ENCODE data around the gene WNT9A.

WNT9A gene

DNA sequence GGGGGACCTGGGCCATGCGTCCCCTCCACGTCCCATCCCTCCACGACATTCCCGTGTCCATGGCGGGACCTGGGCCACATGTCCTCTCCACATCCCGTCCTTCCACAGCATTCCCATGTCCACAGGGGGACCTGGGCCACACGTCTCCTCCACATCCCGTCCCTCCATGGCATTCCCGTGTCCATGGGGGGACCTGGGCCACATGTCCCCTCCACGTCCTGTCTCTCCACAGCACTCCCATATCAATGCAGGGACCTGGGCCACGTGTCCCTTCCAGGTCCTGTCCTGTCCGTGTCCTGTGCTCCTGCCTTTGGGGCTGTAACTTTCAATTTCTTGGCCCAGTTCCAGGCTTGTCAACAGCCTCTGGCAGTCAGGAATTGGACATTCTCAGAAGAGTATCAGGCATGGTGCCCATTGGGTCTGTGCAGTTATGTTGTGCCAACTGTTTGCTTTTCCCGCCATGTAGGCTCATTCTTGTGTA is 47.1 kb downstream of the WNT9A start:
- DNase-seq (ENCODE audit: low spot score), result no peak
- TF ChIP-seq, protein P1, sequence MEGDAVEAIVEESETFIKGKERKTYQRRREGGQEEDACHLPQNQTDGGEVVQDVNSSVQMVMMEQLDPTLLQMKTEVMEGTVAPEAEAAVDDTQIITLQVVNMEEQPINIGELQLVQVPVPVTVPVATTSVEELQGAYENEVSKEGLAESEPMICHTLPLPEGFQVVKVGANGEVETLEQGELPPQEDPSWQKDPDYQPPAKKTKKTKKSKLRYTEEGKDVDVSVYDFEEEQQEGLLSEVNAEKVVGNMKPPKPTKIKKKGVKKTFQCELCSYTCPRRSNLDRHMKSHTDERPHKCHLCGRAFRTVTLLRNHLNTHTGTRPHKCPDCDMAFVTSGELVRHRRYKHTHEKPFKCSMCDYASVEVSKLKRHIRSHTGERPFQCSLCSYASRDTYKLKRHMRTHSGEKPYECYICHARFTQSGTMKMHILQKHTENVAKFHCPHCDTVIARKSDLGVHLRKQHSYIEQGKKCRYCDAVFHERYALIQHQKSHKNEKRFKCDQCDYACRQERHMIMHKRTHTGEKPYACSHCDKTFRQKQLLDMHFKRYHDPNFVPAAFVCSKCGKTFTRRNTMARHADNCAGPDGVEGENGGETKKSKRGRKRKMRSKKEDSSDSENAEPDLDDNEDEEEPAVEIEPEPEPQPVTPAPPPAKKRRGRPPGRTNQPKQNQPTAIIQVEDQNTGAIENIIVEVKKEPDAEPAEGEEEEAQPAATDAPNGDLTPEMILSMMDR (IDR thresholded peaks at IDR 0.05; ENCODE audit: extremely low read depth, missing control alignments), result no peak

DNA sequence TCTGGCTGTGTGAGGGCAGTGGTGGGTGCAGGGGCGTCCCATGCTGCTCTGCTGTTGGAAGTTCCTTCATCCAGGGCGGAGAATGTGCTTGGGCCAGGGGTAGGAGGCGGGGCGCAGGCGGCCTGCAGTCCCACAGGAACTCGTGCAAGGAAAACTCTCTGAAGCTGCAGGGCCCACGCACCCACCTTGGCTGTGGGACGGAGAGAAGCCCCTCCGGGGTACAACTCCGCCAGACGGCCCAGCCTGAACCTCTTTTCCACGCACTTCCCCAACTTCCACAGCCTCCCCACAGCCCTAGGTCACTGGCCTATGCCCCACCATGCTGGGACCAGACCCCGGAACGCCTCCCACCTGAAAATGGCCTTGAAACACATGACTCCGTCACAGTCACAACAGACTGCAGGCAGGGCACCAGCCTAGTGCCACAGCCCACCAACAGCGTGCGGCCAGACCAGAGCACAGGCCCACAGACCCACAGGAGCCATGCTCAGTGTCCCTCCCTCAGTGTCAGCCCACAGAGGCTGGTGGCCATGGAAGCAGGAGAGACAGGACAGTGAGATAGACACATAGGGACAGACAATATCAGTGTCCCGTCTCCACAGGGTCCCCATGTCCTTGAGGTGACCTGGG is 47.8 kb downstream of the WNT9A start:
- no peak for DNase-seq (ENCODE audit: low spot score)
- TF ChIP-seq, protein P1 (IDR thresholded peaks at IDR 0.05; ENCODE audit: extremely low read depth, missing control alignments), result no peak

DNA sequence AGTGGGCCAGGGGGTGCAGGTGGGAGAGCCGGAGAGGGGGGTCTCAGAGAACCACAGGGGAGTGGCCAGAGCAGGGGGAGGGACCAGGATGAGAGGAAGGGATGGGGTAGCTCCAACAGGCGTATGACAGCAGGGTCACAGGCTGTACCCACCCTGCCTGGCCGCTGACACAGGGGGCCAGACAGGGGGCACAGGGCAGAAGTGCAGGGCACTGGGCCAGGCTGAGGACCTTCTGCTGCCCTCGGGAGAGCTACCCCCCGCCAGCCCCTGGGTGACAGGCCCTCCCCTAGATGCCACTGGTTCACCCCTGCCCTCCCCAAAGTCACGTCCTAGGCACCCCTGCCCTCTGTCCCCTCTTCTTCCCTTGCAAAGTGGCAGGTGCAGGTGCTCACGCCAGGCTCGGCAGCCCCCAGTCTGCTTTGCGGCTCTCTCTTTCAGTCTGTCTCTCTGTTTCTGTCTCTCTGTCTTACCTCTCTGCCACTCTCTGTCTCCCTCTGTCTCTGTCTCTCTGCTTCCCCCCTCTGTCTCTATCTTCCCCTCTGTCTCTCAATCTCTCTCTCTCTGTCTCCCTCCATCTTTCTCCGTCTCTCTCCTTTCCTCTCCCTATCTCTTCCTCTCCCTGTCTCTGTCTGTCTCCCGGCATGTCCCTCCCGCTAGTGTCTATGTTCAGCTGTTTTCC is 48.5 kb downstream of the WNT9A start:
- TF ChIP-seq, protein P1 (IDR thresholded peaks at IDR 0.05; ENCODE audit: extremely low read depth, missing control alignments), result no peak
- DNase-seq (ENCODE audit: low spot score), result no peak

DNA sequence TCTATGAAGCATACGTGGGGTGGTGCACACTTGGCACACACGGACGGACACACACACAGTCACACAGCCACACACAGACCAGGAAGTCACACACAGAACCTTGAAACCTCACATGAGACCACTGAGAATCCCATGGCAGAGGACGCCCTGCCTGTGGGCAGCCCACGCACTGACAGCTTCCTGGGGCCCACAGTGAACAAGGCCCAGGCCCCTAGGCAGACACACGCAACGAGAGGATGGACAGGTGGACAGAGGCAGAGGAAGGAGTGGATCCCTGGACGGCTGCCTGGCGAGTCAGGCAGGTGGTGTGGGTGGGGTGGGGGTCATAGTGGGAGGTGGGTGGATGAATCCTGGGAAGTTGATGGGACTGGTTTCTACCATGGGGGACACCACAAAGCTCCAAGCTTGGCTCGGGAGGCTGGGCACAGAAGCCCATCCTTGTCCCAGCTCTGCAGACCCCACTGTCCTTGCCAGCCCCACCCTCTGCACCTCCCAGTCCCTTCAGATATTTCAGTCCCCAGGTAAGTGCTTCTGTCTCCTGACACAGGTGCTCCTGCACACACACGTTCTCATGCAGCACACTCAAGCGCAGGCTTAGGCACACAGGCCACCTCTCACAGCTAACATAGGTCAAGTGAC is 49.1 kb downstream of the WNT9A start:
- DNase-seq (ENCODE audit: low spot score), result no peak
- TF ChIP-seq, protein P1 (IDR thresholded peaks at IDR 0.05; ENCODE audit: extremely low read depth, missing control alignments), result no peak

DNA sequence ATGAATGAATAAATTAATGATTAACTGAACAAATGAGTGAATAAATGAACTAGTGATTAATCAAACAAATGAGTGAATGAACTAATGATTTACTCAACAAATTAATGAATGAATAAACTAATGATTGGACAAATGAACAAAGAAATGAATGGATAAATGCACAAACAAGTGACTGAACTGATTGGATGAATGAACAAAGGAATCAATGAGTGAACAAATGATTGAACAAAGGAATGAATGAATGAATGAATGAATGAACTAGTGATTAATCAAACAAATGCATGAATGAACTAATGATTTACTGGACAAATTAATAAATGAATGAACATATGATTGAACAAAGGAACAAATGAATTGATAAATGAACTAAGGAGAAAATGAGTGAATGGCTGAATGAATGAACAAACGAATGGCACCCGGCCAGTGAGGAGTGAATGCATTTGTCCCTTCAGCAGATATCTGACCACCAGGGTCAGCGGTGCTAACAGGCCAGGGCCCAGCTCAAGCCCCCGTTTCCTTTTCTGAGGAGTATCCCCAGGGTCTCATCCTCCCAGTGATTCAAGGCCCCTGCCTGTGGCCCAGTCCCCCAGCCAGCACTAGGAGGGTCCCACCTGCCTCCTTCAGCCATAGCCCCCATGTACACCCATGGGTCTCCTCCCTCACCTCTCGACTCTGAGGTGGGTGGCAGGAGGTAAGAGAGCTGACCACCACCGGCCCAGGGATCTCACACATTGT is 49.9 kb downstream of the WNT9A start:
- TF ChIP-seq, protein P1 (IDR thresholded peaks at IDR 0.05; ENCODE audit: extremely low read depth, missing control alignments), result no peak
- no peak for DNase-seq (ENCODE audit: low spot score)

DNA sequence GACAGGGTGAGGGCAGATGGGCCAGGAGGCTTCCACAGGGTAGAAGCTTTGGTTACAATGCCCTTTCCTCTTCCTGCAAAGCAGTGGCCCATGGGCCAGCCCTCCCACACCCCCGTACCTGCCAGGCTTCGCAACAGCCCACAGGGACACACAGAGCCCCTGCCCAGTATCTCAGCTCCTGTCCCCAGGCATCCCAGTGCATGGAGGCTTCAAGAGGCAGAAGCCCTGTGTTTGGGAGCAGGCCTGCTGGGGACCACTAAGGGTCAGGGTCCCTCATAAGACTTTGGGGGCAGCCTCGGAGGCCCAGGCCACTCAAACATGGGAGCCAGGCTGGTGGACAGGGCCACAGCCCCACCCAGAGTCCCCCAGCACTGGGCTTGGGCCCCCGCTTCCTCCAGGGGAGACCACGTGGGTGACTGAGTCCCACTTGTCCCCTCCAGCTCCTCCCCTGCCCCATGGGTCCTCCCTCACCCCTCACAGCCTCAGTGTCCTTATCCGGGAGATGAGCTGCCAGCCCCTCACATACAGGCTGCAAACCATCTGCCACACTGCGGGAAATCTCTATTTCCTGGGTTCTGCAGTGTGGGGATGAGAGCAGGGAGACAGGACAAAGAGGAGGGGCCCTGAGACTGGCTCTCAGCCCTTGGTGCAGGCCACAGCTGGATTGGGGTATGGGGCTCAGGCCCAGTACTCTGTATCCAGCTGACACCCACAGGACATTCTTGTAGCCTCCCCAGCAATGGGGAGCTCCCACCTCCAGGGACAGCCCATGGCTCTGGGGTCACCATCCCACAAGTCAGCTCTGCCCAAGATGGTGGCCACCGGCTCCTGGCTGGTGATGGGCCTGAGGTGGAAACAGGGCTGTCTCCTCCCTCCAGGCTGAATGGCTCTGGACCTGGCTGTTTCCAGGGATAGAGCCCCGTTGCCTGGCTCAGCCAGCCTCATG is 50.7 kb downstream of the WNT9A start:
- no peak for DNase-seq (ENCODE audit: low spot score)
- TF ChIP-seq, protein P1 (IDR thresholded peaks at IDR 0.05; ENCODE audit: extremely low read depth, missing control alignments), result no peak

Data from GM20000 (cell line).